Measurements from ENCODE around the gene DEDD.

Gene DEDD

DNA sequence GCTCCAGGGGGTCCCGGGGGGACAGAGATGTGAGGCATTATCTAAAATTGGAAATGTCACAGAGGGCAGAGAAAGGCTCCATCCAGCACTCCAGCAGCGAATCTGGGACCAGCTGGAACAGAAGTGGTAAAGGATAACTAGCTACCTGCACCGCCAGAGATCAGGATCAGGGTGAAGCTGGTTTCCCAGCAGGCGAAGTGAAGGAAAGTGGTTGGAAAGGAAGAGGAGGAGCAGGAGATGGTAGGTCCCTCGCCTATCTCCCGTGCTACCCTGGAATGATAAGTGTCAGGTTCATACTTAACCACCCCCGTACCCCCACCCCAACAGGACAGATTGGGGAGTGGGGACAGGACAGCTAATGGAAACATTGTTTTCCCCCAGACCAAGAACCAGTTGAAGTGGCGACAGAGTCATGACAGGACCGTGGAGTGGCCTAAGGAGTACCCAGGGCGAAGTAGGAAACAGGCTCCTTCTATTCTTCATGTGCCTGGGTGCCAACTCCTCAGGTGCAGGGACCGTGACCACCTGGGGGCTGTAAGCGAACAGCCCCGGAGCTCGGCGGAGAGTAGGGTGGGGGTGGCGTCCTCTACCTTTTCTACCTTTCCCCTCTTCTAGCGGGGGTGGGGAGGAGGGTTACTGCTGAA lies 44.1 kb upstream of the DEDD start:
- TF ChIP-seq, protein P1, sequence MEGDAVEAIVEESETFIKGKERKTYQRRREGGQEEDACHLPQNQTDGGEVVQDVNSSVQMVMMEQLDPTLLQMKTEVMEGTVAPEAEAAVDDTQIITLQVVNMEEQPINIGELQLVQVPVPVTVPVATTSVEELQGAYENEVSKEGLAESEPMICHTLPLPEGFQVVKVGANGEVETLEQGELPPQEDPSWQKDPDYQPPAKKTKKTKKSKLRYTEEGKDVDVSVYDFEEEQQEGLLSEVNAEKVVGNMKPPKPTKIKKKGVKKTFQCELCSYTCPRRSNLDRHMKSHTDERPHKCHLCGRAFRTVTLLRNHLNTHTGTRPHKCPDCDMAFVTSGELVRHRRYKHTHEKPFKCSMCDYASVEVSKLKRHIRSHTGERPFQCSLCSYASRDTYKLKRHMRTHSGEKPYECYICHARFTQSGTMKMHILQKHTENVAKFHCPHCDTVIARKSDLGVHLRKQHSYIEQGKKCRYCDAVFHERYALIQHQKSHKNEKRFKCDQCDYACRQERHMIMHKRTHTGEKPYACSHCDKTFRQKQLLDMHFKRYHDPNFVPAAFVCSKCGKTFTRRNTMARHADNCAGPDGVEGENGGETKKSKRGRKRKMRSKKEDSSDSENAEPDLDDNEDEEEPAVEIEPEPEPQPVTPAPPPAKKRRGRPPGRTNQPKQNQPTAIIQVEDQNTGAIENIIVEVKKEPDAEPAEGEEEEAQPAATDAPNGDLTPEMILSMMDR (IDR thresholded peaks at IDR 0.05): no peak
- Histone ChIP-seq H3K27ac (peak overlapping the region; percentile 88 to 89), H3K4me3 (peak overlapping the region; percentile 77)
- no peak for DNase-seq (ENCODE audit: low spot score)

DNA sequence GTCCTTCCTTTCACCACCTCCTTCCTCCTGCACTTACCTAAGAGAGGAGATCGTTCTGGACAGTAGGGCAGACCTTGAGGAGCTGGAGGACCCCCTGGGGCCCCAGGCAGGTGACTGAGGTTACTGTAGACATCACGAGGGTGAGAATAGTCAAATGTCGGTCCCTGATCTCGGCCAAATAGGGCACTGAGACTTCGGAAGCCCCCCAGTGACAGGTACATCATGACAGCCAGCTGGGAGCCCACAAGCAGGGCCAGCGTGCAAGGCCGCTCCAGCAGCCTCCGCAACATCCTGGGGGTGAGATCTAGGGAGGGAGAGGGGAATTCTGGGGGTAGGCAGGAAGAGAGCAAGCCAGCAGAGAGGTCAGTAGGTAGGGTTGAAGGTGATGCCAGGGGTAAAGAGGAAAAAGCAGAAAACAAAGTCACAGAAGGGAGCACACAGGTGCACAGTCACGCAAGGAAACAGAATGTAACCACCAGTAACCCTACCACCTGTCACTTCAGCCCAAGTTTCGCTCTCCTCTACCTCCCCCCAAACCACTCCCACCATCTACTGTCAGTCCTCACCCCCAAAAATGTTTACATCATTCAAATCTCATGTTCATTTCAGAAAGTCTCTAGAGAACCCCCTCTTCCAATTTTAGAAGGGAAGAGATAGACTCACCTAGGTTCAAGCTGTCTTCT lies 43.4 kb upstream of the DEDD start:
- DNase-seq (ENCODE audit: low spot score): no peak
- TF ChIP-seq, protein P1 (IDR thresholded peaks at IDR 0.05): no peak
- Histone ChIP-seq H3K27ac (peak overlapping the region; percentile 88 to 89), H3K4me3 (peak overlapping the region; percentile 77)

DNA sequence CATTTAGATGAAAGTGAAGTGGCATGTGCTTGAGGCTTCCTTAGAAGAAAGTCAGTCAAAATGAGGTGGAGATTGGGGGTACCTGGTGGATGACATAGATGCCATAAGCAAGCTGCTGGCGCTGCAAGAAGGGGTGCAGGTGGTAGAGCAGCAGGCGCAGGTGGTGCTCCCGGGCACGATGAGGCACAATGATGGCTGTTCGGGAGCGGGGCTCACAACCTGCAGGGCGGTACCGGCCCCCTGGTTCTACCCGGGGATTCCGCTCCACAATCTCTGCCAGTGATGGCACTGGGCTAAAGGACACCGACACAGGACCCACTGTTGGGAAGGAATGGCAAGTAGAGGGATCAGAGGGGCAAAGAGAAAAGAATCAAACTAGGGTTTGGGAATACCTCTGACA lies 42.4 kb upstream of the DEDD start:
- TF ChIP-seq, protein P1 (IDR thresholded peaks at IDR 0.05): no peak
- Histone ChIP-seq H3K27ac (no peak overlapping the region), H3K4me3 (no peak overlapping the region)
- DNase-seq (ENCODE audit: low spot score): no peak

DNA sequence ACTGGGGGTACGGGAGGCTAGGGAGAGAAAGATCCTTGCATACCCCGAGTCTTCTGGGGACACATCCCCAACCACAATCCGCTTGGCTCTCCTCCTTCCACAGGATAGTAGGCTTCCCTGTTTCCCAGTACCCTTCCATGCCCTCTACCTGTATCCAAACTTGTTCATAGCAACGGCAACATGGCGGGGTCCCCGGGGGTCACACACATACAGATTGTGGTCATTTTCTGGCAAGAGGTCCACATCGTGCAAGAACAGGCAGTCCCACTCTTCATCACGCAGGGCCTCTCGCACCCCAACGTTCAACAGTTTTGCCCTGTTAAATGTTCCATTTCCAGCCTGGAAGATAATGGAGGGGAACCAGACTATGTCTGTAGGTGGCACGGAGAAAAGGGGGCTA lies 41.2 kb upstream of the DEDD start:
- TF ChIP-seq, protein P1 (IDR thresholded peaks at IDR 0.05): no peak
- no peak for DNase-seq (ENCODE audit: low spot score)
- H3K27ac ChIP-seq: peak overlapping the region in 1 of 2 donors; percentile 59
- no peak overlapping the region for H3K4me3 ChIP-seq

DNA sequence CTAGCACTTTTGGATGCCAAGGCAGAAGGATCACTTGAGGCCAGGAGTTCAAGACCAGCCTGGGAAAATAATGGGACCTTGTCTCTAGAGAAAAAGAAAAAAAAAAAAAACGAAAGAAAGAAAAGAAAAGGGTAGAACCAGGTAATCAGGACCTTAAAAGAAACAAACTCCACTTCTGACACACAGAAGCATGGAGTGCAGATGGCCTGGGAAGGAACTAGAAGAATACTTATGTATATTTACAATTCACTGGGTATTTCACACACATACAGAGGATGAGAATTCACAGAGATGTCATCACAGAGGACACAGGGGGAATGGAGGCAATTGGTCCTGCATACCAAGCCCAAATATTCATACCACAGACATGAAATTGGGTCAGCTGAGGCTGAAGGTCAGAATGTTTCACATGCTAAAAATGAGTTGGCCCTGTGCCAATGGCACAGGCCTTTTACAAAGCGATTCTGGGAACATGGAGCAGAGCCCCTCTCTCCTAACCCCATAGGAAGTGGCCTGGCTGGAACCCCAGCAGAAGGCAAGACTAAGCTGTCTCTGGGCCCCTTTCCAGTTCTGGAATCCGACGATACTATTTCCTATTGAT lies 40.4 kb upstream of the DEDD start:
- H3K4me3 ChIP-seq: no peak overlapping the region
- no peak for DNase-seq (ENCODE audit: low spot score)
- peak overlapping the region in 1 of 2 donors; percentile 59 for H3K27ac ChIP-seq
- TF ChIP-seq, protein P1 (IDR thresholded peaks at IDR 0.05): no peak

DNA sequence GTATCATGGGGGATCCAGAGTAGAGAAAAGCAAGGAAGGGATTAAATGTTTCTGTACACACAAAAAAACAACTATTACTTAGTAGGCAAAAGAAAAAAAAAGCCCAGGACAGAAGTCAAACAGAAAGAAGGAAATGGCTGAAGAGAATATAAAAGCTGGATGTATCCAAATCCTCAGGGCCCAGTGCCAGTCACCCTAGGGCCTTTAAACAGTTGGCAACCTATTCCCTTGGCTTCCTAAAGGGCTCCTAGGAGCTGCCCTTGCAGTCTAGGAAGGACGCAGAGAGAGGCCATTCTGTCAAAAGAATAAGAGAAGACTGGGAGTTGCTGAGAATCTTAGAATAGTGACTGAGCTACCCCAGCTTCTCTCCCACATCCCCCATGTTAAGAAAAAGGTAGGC lies 39.9 kb upstream of the DEDD start:
- no peak for DNase-seq (ENCODE audit: low spot score)
- Histone ChIP-seq H3K4me3 (no peak overlapping the region), H3K27ac (no peak overlapping the region)
- TF ChIP-seq, protein P1 (IDR thresholded peaks at IDR 0.05): no peak

Measured in coronary artery (tissue), 2 donors.